Breast epithelium (tissue), 4 donors: Measurements from ENCODE around the gene SLC4A2. TPM values are rescaled to one million over a fixed set of nuclear protein-coding genes. Genes with fewer than 3 reads are reported as not detected.

Experiments used
- DNase-seq, 2 donors: peaks; one replicate each; pipeline ENCODE4 v3.0.0-alpha.2; 2019; ENCODE audit warnings: low spot score in 2 of 2
- H3K27ac ChIP-seq, 2 donors: fragments of 200-600 bp; sonication (generic) in 1 of 2; one replicate each; pipeline ENCODE4 v1.5.1; 2016 to 2019; ENCODE audit warnings: mild to moderate bottlenecking in 1 of 2
- H3K27me3 ChIP-seq, 2 donors: fragments of 200-600 bp; sonication (generic) in 1 of 2; one replicate each; pipeline versions ENCODE4 v1.5.1 to v1.6.0; 2017 to 2019; ENCODE audit warnings: control low read depth in 1 of 2, mild to moderate bottlenecking in 1 of 2
- H3K36me3 ChIP-seq: fragments of 200-600 bp; one replicate; pipeline ENCODE4 v1.5.1; 2019
- H3K4me1 ChIP-seq, 2 donors: fragments of 200-600 bp; sonication (generic); one replicate each; pipeline ENCODE4 v1.5.1; 2016 to 2019; ENCODE audit warnings: control low read depth in 1 of 2
- H3K4me3 ChIP-seq, 3 donors: fragments of 200-600 bp; sonication (generic); 1 replicate in 2 of 3; 2 replicates in 1 of 3; pipeline ENCODE4 v1.5.1; 2016 to 2019; ENCODE audit warnings: mild to moderate bottlenecking in 3 of 3, moderate library complexity in 2 of 3
- H3K9me3 ChIP-seq, 2 donors: fragments of 200-600 bp; sonication (generic) in 1 of 2; one replicate each; pipeline ENCODE4 v1.5.1; 2016 to 2019; ENCODE audit warnings: control low read depth in 1 of 2
- CTCF ChIP-seq, 3 donors: fragments of 450-650 bp; IDR thresholded peaks; one replicate each; pipeline ENCODE4 v1.5.1; 2016 to 2017; ENCODE audit warnings: antibody characterized with exemption in 3 of 3, mild to moderate bottlenecking in 3 of 3, moderate library complexity in 3 of 3
- POLR2A ChIP-seq: fragments of 450-650 bp; IDR thresholded peaks from one replicate; pipeline ENCODE4 v1.6.1; 2016; ENCODE audit warnings: antibody characterized with exemption, mild to moderate bottlenecking, moderate library complexity
- POLR2AphosphoS5 ChIP-seq, 3 donors: sonication (generic); formaldehyde crosslinking; IDR thresholded peaks; one replicate each; pipeline ENCODE4 v1.6.1; 2017; ENCODE audit warnings: antibody characterized with exemption in 3 of 3
- intact Hi-C: fragments of 100-400 bp; cut with DNase I; formaldehyde crosslinking; loops from one replicate; pipeline ENCODE4 v1.15.1; 2023; ENCODE audit warnings: low total_unique reads
- total RNA-seq, 3 donors: library from RNA; depleted of rRNA; stranded (reverse); fragments of >200 nt; gene quantifications; one replicate each; pipeline ENCODE4 v1.1.0, GENCODE V29; 2016

SLC4A2 gene
- total RNA-seq, 3 donors from 2014 or later = 83.2 to 101 (median 92.8) TPM

- DNase-seq = no peak
- intact Hi-C loops = no loop called here
- H3K36me3 ChIP-seq = peaks cover 7% of the 10 kb centered on the region
- H3K9me3 ChIP-seq = no peaks in the 10 kb centered on the region
- no peak overlapping the region for H3K27ac ChIP-seq
- no peaks in the 10 kb centered on the region for H3K27me3 ChIP-seq
- TF ChIP-seq POLR2AphosphoS5 (IDR thresholded peaks at IDR 0.05) = no peak
- TF ChIP-seq POLR2A = no peak
- TF ChIP-seq CTCF (IDR thresholded peaks at IDR 0.05) = no peak
- no peak overlapping the region for H3K4me3 ChIP-seq
- H3K4me1 ChIP-seq = no peaks in the 10 kb centered on the region
Observed at GRCh38 chr7:151035026-151035717, 24.2 kb upstream of the SLC4A2 start.

GRCh38 chr7:151035902-151036301, 23.5 kb upstream of the SLC4A2 start:
- intact Hi-C loops = no loop called here
- TF ChIP-seq POLR2A (no peak), POLR2AphosphoS5 (IDR thresholded peaks at IDR 0.05) (no peak), CTCF (IDR thresholded peaks at IDR 0.05) (no peak)
- H3K9me3 ChIP-seq = no peaks in the 10 kb centered on the region
- no peaks in the 10 kb centered on the region for H3K4me1 ChIP-seq
- peaks cover 7% of the 10 kb centered on the region for H3K36me3 ChIP-seq
- DNase-seq = no peak
- H3K27me3 ChIP-seq = no peaks in the 10 kb centered on the region
- H3K4me3 ChIP-seq = no peak overlapping the region
- no peak overlapping the region for H3K27ac ChIP-seq

- H3K4me3 ChIP-seq = no peak overlapping the region
- intact Hi-C loops = no loop called here
- no peaks in the 10 kb centered on the region for H3K9me3 ChIP-seq
- no peaks in the 10 kb centered on the region for H3K27me3 ChIP-seq
- H3K36me3 ChIP-seq = peaks cover 7% of the 10 kb centered on the region
- peak overlapping the region in 1 of 2 donors; percentile 76 for H3K27ac ChIP-seq
- no peaks in the 10 kb centered on the region for H3K4me1 ChIP-seq
- no peak for DNase-seq
- TF ChIP-seq CTCF (IDR thresholded peaks at IDR 0.05) = no peak
- peak in 1 of 3 donors; percentile 14 for TF ChIP-seq POLR2AphosphoS5 (IDR thresholded peaks at IDR 0.05)
- no peak for TF ChIP-seq POLR2A
Observed at GRCh38 chr7:151038951-151039849, 20.2 kb upstream of the SLC4A2 start.

GRCh38 chr7:151039850-151040548, 19.4 kb upstream of the SLC4A2 start:
- TF ChIP-seq POLR2A (no peak), CTCF (IDR thresholded peaks at IDR 0.05) (no peak)
- intact Hi-C loops = no loop called here
- DNase-seq = no peak
- H3K9me3 ChIP-seq = no peaks in the 10 kb centered on the region
- no peaks in the 10 kb centered on the region for H3K27me3 ChIP-seq
- H3K4me1 ChIP-seq = no peaks in the 10 kb centered on the region
- peak overlapping the region in 1 of 2 donors; percentile 14 for H3K27ac ChIP-seq
- no peak overlapping the region for H3K4me3 ChIP-seq
- peaks cover 7% of the 10 kb centered on the region for H3K36me3 ChIP-seq
